H1 (cell line): ENCODE results near the gene LDAH.

Experiments
- BRCA1 ChIP-seq: IDR thresholded peaks from 2 replicates; pipeline ENCODE4 v1.6.1; 2012; ENCODE audit warnings: low read depth, low read length, improper control_type of control experiment
- CEBPB ChIP-seq: IDR thresholded peaks from 2 replicates; pipeline ENCODE4 v1.6.1; 2012; ENCODE audit warnings: low read depth, low read length
- HDAC6 ChIP-seq: IDR thresholded peaks from one replicate; pipeline ENCODE4 v1.7.1; 2012; ENCODE audit warnings: low read depth, mild to moderate bottlenecking, inconsistent platforms, low read length, moderate library complexity
- KDM5A ChIP-seq: fragments of 200-600 bp; IDR thresholded peaks from 2 replicates; pipeline ENCODE4 v1.7.1; 2012; ENCODE audit warnings: mild to moderate bottlenecking, low read length, inconsistent platforms, mixed read lengths
- TF ChIP-seq, protein P1 (sequence below): IDR thresholded peaks from 2 replicates; pipeline ENCODE4 v1.6.1; 2012; ENCODE audit warnings: inconsistent platforms
- TF ChIP-seq, protein P2 (sequence below), 3 experiments: IDR thresholded peaks; 1 replicate in 2 of 3; 2 replicates in 1 of 3; pipeline versions ENCODE4 v1.5.1 to v1.6.1; 2011; ENCODE audit warnings: low read length in 3 of 3, mild to moderate bottlenecking in 3 of 3, inconsistent platforms in 2 of 3, low read depth in 1 of 3, moderate library complexity in 1 of 3; ENCODE audit not compliant: insufficient read depth in 1 of 3; ENCODE audit errors: control extremely low read depth in 1 of 3

- no peak for TF ChIP-seq CEBPB
- TF ChIP-seq HDAC6 = no peak
- TF ChIP-seq, protein P1, sequence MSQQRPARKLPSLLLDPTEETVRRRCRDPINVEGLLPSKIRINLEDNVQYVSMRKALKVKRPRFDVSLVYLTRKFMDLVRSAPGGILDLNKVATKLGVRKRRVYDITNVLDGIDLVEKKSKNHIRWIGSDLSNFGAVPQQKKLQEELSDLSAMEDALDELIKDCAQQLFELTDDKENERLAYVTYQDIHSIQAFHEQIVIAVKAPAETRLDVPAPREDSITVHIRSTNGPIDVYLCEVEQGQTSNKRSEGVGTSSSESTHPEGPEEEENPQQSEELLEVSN = no peak
- no peak for TF ChIP-seq BRCA1
- no peak for TF ChIP-seq KDM5A
- TF ChIP-seq, protein P2, sequence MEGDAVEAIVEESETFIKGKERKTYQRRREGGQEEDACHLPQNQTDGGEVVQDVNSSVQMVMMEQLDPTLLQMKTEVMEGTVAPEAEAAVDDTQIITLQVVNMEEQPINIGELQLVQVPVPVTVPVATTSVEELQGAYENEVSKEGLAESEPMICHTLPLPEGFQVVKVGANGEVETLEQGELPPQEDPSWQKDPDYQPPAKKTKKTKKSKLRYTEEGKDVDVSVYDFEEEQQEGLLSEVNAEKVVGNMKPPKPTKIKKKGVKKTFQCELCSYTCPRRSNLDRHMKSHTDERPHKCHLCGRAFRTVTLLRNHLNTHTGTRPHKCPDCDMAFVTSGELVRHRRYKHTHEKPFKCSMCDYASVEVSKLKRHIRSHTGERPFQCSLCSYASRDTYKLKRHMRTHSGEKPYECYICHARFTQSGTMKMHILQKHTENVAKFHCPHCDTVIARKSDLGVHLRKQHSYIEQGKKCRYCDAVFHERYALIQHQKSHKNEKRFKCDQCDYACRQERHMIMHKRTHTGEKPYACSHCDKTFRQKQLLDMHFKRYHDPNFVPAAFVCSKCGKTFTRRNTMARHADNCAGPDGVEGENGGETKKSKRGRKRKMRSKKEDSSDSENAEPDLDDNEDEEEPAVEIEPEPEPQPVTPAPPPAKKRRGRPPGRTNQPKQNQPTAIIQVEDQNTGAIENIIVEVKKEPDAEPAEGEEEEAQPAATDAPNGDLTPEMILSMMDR (IDR thresholded peaks at IDR 0.05; ENCODE audit: control extremely low read depth in 1 of 3, insufficient read depth in 1 of 3, low read depth in 1 of 3, low read length in 3 of 3) = no peak
These were observed 7.0 kb upstream of the LDAH start for GRCh38 chr2:20829861-20830260.
